GM13977 (cell line): ENCODE results near the gene HAUS6.
"Not testable (repeated sequence)": the region's sequence is repeated elsewhere in the genome, so short reads cannot be mapped to it uniquely, and the experiment has no call there.

Experiments
- DNase-seq: peaks from one replicate; pipeline ENCODE4 v3.0.0; 2012; ENCODE audit warnings: low spot score
- in situ Hi-C: fragments of 300-500 bp; cut with MboI; formaldehyde crosslinking; loops from one replicate; pipeline ENCODE4 v1.12.0; 2022; ENCODE audit warnings: low sequenced_read_pairs, low pct_unique_long_range_greater_than_20kb, mixed read lengths, inconsistent platforms; ENCODE audit not compliant: unreplicated experiment
- TF ChIP-seq, protein P1 (sequence below): IDR thresholded peaks from 2 replicates; pipeline ENCODE4 v1.5.1; 2012; ENCODE audit warnings: mild to moderate bottlenecking, control low read depth; ENCODE audit not compliant: insufficient read depth; ENCODE audit errors: extremely low read depth, missing control alignments

HAUS6 gene

DNA sequence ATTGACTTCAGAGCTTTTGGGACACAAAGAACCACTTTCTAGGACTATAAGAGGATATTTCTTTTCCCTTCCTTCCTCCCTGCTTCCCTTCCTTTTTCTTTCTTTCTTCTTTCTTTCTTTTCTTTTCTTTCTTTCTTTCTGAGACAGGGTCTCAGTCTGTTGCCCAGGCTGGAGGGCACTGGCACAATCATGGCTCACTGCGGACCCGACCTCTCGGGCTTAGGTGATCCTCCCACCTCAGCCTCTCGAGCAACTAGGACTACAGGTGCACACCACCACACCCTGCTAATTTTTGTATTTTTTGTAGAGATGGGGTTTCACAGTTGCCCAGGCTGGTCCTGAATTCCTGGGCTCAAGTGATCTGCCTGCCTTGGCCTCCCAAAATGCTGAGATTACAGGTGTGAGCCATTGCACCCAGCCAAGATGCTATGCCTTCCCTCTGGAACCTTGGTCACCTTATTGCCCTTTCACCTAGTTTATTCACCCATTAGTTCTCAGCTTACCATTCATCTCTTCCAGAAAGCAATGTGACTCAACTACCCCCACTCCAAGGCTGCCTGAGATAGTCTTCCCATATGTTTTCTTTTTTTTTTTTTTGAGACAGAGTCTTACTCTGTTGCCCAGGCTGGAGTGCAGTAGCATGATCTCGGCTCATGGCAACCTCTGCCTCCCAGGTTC, 14.5 kb upstream of the HAUS6 start:
- in situ Hi-C loops: no loop called here
- TF ChIP-seq, protein P1, sequence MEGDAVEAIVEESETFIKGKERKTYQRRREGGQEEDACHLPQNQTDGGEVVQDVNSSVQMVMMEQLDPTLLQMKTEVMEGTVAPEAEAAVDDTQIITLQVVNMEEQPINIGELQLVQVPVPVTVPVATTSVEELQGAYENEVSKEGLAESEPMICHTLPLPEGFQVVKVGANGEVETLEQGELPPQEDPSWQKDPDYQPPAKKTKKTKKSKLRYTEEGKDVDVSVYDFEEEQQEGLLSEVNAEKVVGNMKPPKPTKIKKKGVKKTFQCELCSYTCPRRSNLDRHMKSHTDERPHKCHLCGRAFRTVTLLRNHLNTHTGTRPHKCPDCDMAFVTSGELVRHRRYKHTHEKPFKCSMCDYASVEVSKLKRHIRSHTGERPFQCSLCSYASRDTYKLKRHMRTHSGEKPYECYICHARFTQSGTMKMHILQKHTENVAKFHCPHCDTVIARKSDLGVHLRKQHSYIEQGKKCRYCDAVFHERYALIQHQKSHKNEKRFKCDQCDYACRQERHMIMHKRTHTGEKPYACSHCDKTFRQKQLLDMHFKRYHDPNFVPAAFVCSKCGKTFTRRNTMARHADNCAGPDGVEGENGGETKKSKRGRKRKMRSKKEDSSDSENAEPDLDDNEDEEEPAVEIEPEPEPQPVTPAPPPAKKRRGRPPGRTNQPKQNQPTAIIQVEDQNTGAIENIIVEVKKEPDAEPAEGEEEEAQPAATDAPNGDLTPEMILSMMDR: no peak
- DNase-seq: no peak

GRCh38 chr9:19116107-19116790, 13.5 kb upstream of the HAUS6 start:
- TF ChIP-seq, protein P1: no peak
- in situ Hi-C loops: no loop called here
- DNase-seq: no peak

DNA sequence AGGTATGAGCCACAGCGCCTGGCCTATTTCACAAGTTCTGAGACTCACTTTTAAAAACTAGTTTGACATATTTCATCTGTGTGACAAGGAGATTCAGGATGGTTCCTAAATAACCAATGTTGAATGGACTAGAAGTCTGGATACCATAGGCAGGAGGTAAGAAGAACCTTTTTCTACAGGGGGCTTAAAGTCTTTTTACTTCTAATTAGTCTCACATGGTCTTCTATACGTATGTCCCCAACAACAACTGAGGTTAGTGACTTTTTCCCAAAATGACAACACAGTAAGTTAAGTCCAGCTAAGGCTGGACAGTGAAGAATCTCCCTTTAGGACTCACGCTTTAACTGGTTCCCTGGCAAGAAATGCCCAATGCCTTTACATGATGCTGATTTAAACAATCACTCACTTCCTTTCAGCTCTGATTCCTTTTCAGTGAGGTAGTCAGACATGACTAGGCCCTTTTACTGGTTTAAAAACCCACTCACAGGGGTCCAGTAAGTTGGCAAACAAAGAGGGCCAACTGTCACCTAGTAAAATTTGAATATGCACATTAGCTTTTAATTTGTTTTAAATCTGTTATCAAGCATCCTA, 12.1 kb upstream of the HAUS6 start:
- DNase-seq: no peak
- TF ChIP-seq, protein P1: no peak
- in situ Hi-C loops: no loop called here

GRCh38 chr9:19113964-19114679, 11.4 kb upstream of the HAUS6 start:
- in situ Hi-C loops: no loop called here
- no peak for DNase-seq
- TF ChIP-seq, protein P1: no peak

DNA sequence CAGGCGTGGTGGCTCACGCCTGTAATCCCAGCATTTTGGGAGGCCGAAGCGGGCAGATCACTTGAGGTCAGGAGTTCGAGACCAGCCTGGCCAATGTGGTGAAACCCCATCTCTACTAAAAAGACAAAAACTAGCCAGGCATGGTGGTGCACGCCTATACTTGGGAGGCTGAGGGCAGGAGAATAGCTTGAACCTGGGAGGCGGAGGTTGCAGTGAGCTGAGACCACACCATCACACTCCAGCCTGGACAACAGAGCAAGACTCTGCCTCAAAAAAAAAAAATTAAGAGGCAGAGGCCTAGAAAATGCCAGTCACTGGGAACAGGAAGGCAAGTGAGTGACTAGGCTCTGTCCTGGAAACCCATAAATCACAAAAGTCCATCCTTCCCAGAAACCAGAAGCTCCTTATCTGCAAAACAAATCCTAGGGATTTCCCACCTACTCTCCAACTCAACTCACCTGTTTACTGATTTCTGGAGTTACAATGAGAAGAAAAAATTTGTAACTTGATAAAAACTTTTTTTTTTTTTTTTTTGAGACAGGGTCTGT, 10.4 kb upstream of the HAUS6 start:
- DNase-seq, in situ Hi-C loops: not testable (repeated sequence)

- in situ Hi-C loops: no loop called here
- TF ChIP-seq, protein P1: no peak
- no peak for DNase-seq
Measured at GRCh38 chr9:19108038-19108437, 5.3 kb upstream of the HAUS6 start.
